Sigmoid colon (tissue), 7 donors: ENCODE data around the gene CSF3R. TPM values are rescaled to one million over a fixed set of nuclear protein-coding genes. Genes with fewer than 3 reads are reported as not detected.
"Not testable (repeated sequence)": the region's sequence is repeated elsewhere in the genome, so short reads cannot be mapped to it uniquely, and the experiment has no call there.

Experiments
- DNase-seq: peaks from one replicate; pipeline ENCODE4 v3.0.0-alpha.2; 2019
- H3K27ac ChIP-seq, 4 donors: fragments of 200-600 bp; sonication (generic); one replicate each; pipeline ENCODE4 v1.5.1; 2016 to 2019; ENCODE audit warnings: mild to moderate bottlenecking in 1 of 4
- H3K27me3 ChIP-seq, 3 donors: fragments of 200-600 bp; sonication (generic); one replicate each; pipeline ENCODE4 v1.5.1; 2019; ENCODE audit warnings: mild to moderate bottlenecking in 1 of 3
- H3K36me3 ChIP-seq, 4 donors: fragments of 200-600 bp; sonication (generic); one replicate each; pipeline ENCODE4 v1.5.1; 2016 to 2019
- H3K4me1 ChIP-seq, 4 donors: fragments of 200-600 bp; sonication (generic); one replicate each; pipeline ENCODE4 v1.5.1; 2017 to 2019
- H3K4me3 ChIP-seq, 4 donors: fragments of 200-600 bp; sonication (generic); one replicate each; pipeline ENCODE4 v1.5.1; 2017 to 2019; ENCODE audit warnings: mild to moderate bottlenecking in 2 of 4, moderate library complexity in 1 of 4
- H3K9me3 ChIP-seq, 4 donors: fragments of 200-600 bp in 3 of 4; sonication (generic) in 3 of 4; one replicate each; pipeline versions ENCODE4 v1.5.1 to v1.6.1; 2013 to 2019
- CTCF ChIP-seq, 4 experiments: fragments of 450-650 bp in 3 of 4; fragments of 200-600 bp in 1 of 4; IDR thresholded peaks; one replicate each; pipeline ENCODE4 v1.5.1; 2016 to 2019; ENCODE audit warnings: antibody characterized with exemption in 4 of 4, mild to moderate bottlenecking in 3 of 4, moderate library complexity in 2 of 4
- EP300 ChIP-seq, 4 donors: sonication (generic); formaldehyde crosslinking; IDR thresholded peaks; one replicate each; pipeline ENCODE4 v1.6.1; 2017; ENCODE audit warnings: antibody characterized with exemption in 4 of 4
- POLR2A ChIP-seq, 2 donors: fragments of 450-650 bp; IDR thresholded peaks; one replicate each; pipeline ENCODE4 v1.6.1; 2016; ENCODE audit warnings: antibody characterized with exemption in 2 of 2, mild to moderate bottlenecking in 2 of 2, moderate library complexity in 2 of 2
- POLR2AphosphoS5 ChIP-seq, 4 donors: sonication (generic); formaldehyde crosslinking; IDR thresholded peaks; one replicate each; pipeline ENCODE4 v1.6.1; 2017; ENCODE audit warnings: antibody characterized with exemption in 4 of 4
- WGBS, 2 donors: extraction: QIAGEN DNeasy Blood & Tissue Kit; methylation state at CpG; one replicate each; pipeline ENCODE4 v1.1.7; 2013; 5-methylcytosine and 5-hydroxymethylcytosine counted together
- intact Hi-C: fragments of 100-400 bp; cut with DNase I; formaldehyde crosslinking; loops from one replicate; pipeline ENCODE4 v1.15.1; 2023
- polyA plus RNA-seq, 3 donors: library from polyadenylated mRNA; stranded (reverse); fragments of 200-250 nt; gene quantifications; one replicate each; pipeline ENCODE4 v1.2.3, GENCODE V29; 2013
- total RNA-seq, 4 donors: library from RNA; depleted of rRNA; stranded (reverse); fragments of >200 nt; gene quantifications; one replicate each; pipeline ENCODE4 v1.1.0, GENCODE V29; 2016
- donor health status: healthy with polysubstance abuse.
- donor health status: Bipolar disorder and iron deficiency.
- donor health status: healthy.

The CSF3R gene
- total and polyA plus RNA-seq, 7 donors, result 3.9 to 9.1 (median 7.5) TPM

GRCh38 chr1:36511804-36512798 lies 29.4 kb upstream of the CSF3R start:
- H3K27ac ChIP-seq, result no peak overlapping the region
- peaks cover 0 to 20% (median 2%) of the 10 kb centered on the region in 3 donors for H3K27me3 ChIP-seq
- H3K4me3 ChIP-seq, result no peak overlapping the region
- intact Hi-C loops, result loop anchor here (10.0 kb wide), 1 partner anchor 923 kb away; no protein-coding TSS in a partner anchor
- H3K36me3 ChIP-seq, result no peaks in the 10 kb centered on the region
- no peaks in the 10 kb centered on the region for H3K4me1 ChIP-seq
- 77 to 84% methylated on average over 15 of the region's 15 CpGs for WGBS, 2 donors
- TF ChIP-seq POLR2A (IDR thresholded peaks at IDR 0.05), result no peak
- no peak for TF ChIP-seq EP300 (IDR thresholded peaks at IDR 0.05)
- no peak for TF ChIP-seq CTCF (IDR thresholded peaks at IDR 0.05)
- no peak for TF ChIP-seq POLR2AphosphoS5 (IDR thresholded peaks at IDR 0.05)
- DNase-seq, result peak; percentile 40
- no peaks in the 10 kb centered on the region for H3K9me3 ChIP-seq

GRCh38 chr1:36511220-36511619 lies 28.5 kb upstream of the CSF3R start:
- intact Hi-C loops, result loop anchor here (10.0 kb wide), 1 partner anchor 924 kb away; no protein-coding TSS in a partner anchor
- H3K4me3 ChIP-seq, H3K4me1 ChIP-seq, H3K9me3 ChIP-seq, H3K27ac ChIP-seq, H3K36me3 ChIP-seq: not testable (repeated sequence)
- DNase-seq, result peak; percentile 4
- 77 to 85% methylated on average over 2 of the region's 2 CpGs for WGBS, 2 donors
- peaks cover 0 to 24% (median 7%) of the 10 kb centered on the region in 3 donors for H3K27me3 ChIP-seq

GRCh38 chr1:36510418-36510817 lies 27.7 kb upstream of the CSF3R start:
- WGBS, 2 donors, result 86 to 91% methylated on average over 7 of the region's 7 CpGs
- Histone ChIP-seq H3K36me3 (no peaks in the 10 kb centered on the region), H3K9me3 (no peaks in the 10 kb centered on the region), H3K4me1 (no peaks in the 10 kb centered on the region), H3K4me3 (no peak overlapping the region), H3K27me3 (peaks cover 0 to 30% (median 8%) of the 10 kb centered on the region in 3 donors), H3K27ac (no peak overlapping the region)
- no peak for TF ChIP-seq POLR2AphosphoS5 (IDR thresholded peaks at IDR 0.05)
- TF ChIP-seq CTCF (IDR thresholded peaks at IDR 0.05), result no peak
- TF ChIP-seq POLR2A (IDR thresholded peaks at IDR 0.05), result no peak
- TF ChIP-seq EP300 (IDR thresholded peaks at IDR 0.05), result no peak
- intact Hi-C loops, result loop anchor here (10.0 kb wide), 1 partner anchor 924 kb away; no protein-coding TSS in a partner anchor
- no peak for DNase-seq

GRCh38 chr1:36508257-36508656 lies 25.5 kb upstream of the CSF3R start:
- H3K36me3 ChIP-seq, result no peaks in the 10 kb centered on the region
- intact Hi-C loops, result no loop called here
- TF ChIP-seq CTCF (IDR thresholded peaks at IDR 0.05) (no peak), POLR2AphosphoS5 (IDR thresholded peaks at IDR 0.05) (no peak), POLR2A (IDR thresholded peaks at IDR 0.05) (no peak), EP300 (IDR thresholded peaks at IDR 0.05) (no peak)
- DNase-seq, result peak; percentile 27
- peaks cover 0 to 45% (median 17%) of the 10 kb centered on the region in 3 donors for H3K27me3 ChIP-seq
- H3K9me3 ChIP-seq, result peaks cover 0 to 3% (median 0%) of the 10 kb centered on the region in 4 donors
- WGBS, 2 donors, result 79 to 80% methylated on average over 3 of the region's 3 CpGs
- no peak overlapping the region for H3K27ac ChIP-seq
- H3K4me1 ChIP-seq, result no peaks in the 10 kb centered on the region
- H3K4me3 ChIP-seq, result no peak overlapping the region

GRCh38 chr1:36506276-36506920 lies 23.7 kb upstream of the CSF3R start:
- peaks cover 0 to 3% (median 0%) of the 10 kb centered on the region in 4 donors for H3K9me3 ChIP-seq
- H3K27ac ChIP-seq, result no peak overlapping the region
- peaks cover 0 to 45% (median 17%) of the 10 kb centered on the region in 3 donors for H3K27me3 ChIP-seq
- peak; percentile 5 for DNase-seq
- H3K4me3 ChIP-seq, result no peak overlapping the region
- TF ChIP-seq EP300 (IDR thresholded peaks at IDR 0.05), result no peak
- TF ChIP-seq POLR2AphosphoS5 (IDR thresholded peaks at IDR 0.05), result no peak
- no peak for TF ChIP-seq CTCF (IDR thresholded peaks at IDR 0.05)
- no peak for TF ChIP-seq POLR2A (IDR thresholded peaks at IDR 0.05)
- 57 to 64% methylated on average over 5 of the region's 5 CpGs for WGBS, 2 donors
- H3K36me3 ChIP-seq, result no peaks in the 10 kb centered on the region
- no peaks in the 10 kb centered on the region for H3K4me1 ChIP-seq
- intact Hi-C loops, result no loop called here
